Liver (tissue), 9 donors: ENCODE results near the gene RPS29. TPM values are rescaled to one million over a fixed set of nuclear protein-coding genes. Genes with fewer than 3 reads are reported as not detected.

ENCODE experiments used
- DNase-seq: peaks from one replicate; pipeline ENCODE4 v3.0.0-alpha.2; 2017; ENCODE audit warnings: low spot score
- H3K27ac ChIP-seq, 2 donors: one replicate each; pipeline ENCODE4 v1.7.0; 2013; ENCODE audit warnings: inconsistent platforms in 2 of 2, low read length in 2 of 2, control low read depth in 1 of 2, low read depth in 1 of 2, mild to moderate bottlenecking in 1 of 2
- H3K27me3 ChIP-seq, 4 donors: one replicate each; pipeline versions ENCODE4 v1.6.1 to v1.7.0; 2013; ENCODE audit warnings: low read length in 3 of 4, inconsistent platforms in 1 of 4, mild to moderate bottlenecking in 1 of 4, moderate library complexity in 1 of 4; ENCODE audit not compliant: control insufficient read depth in 4 of 4, insufficient read depth in 4 of 4
- H3K36me3 ChIP-seq, 4 donors: one replicate each; pipeline versions ENCODE4 v1.6.1 to v1.7.0; 2013; ENCODE audit warnings: low read length in 3 of 4, mild to moderate bottlenecking in 3 of 4, low read depth in 1 of 4, moderate library complexity in 1 of 4; ENCODE audit not compliant: control insufficient read depth in 4 of 4, insufficient read depth in 3 of 4
- H3K4me1 ChIP-seq, 4 donors: one replicate each; pipeline versions ENCODE4 v1.6.1 to v1.7.0; 2013; ENCODE audit warnings: low read length in 3 of 4, mild to moderate bottlenecking in 3 of 4, moderate library complexity in 1 of 4; ENCODE audit not compliant: control insufficient read depth in 4 of 4, insufficient read depth in 4 of 4
- H3K4me3 ChIP-seq, 3 donors: one replicate each; pipeline versions ENCODE4 v1.6.1 to v1.7.0; 2013; ENCODE audit warnings: low read length in 3 of 3, control low read depth in 1 of 3, low read depth in 1 of 3, mild to moderate bottlenecking in 1 of 3
- H3K9ac ChIP-seq, 2 donors: one replicate each; pipeline ENCODE4 v1.7.0; 2013; ENCODE audit warnings: low read length in 2 of 2, mild to moderate bottlenecking in 2 of 2, moderate library complexity in 2 of 2, control low read depth in 1 of 2, low read depth in 1 of 2
- H3K9me3 ChIP-seq, 4 donors: one replicate each; pipeline versions ENCODE4 v1.6.1 to v1.7.0; 2013; ENCODE audit warnings: low read length in 3 of 4; ENCODE audit not compliant: control insufficient read depth in 4 of 4
- EGR1 ChIP-seq, 2 donors: IDR thresholded peaks; 2 replicates each; pipeline ENCODE4 v1.6.1; 2016 to 2018; ENCODE audit warnings: antibody characterized with exemption in 2 of 2, low read depth in 2 of 2
- FOXA1 ChIP-seq: IDR thresholded peaks from 2 replicates; pipeline ENCODE4 v1.6.1; 2016; ENCODE audit warnings: antibody characterized with exemption
- FOXA2 ChIP-seq: IDR thresholded peaks from 2 replicates; pipeline ENCODE4 v1.6.1; 2016; ENCODE audit warnings: antibody characterized with exemption
- GABPA ChIP-seq, 2 donors: IDR thresholded peaks in 1 of 2; conservative IDR thresholded peaks in 1 of 2; 2 replicates each; pipeline ENCODE4 v1.6.1; 2016; ENCODE audit warnings: antibody characterized with exemption in 2 of 2, mild to moderate bottlenecking in 1 of 2, moderate library complexity in 1 of 2
- HNF4A ChIP-seq, 2 donors: conservative IDR thresholded peaks; 2 replicates each; pipeline ENCODE4 v1.6.1; 2016; ENCODE audit warnings: antibody characterized with exemption in 2 of 2, mild to moderate bottlenecking in 2 of 2
- JUND ChIP-seq, 2 donors: IDR thresholded peaks; 2 replicates each; pipeline ENCODE4 v1.6.1; 2016; ENCODE audit warnings: antibody characterized with exemption in 2 of 2
- NR2F2 ChIP-seq: IDR thresholded peaks from 2 replicates; pipeline ENCODE4 v1.6.1; 2016; ENCODE audit warnings: antibody characterized with exemption
- RAD21 ChIP-seq, 2 donors: IDR thresholded peaks; 2 replicates each; pipeline ENCODE4 v1.6.1; 2016; ENCODE audit warnings: antibody characterized with exemption in 2 of 2, mild to moderate bottlenecking in 2 of 2
- RXRA ChIP-seq, 2 donors: IDR thresholded peaks; 2 replicates each; pipeline ENCODE4 v1.6.1; 2017 to 2018; ENCODE audit warnings: antibody characterized with exemption in 2 of 2, mild to moderate bottlenecking in 1 of 2
- SP1 ChIP-seq: IDR thresholded peaks from 2 replicates; pipeline ENCODE4 v1.6.1; 2018; ENCODE audit warnings: antibody characterized with exemption, mild to moderate bottlenecking
- YY1 ChIP-seq: IDR thresholded peaks from 2 replicates; pipeline ENCODE4 v1.6.1; 2016; ENCODE audit warnings: antibody characterized with exemption, mild to moderate bottlenecking
- WGBS: extraction: QIAGEN DNeasy Blood & Tissue Kit; methylation state at CpG from one replicate; pipeline ENCODE4 v1.1.7; 2013; 5-methylcytosine and 5-hydroxymethylcytosine counted together
- polyA plus RNA-seq, 2 donors: library from polyadenylated mRNA; stranded (reverse) in 1 of 2; unstranded in 1 of 2; fragments of 200-250 nt in 1 of 2; fragments of >200 nt in 1 of 2; fragmentation: Nextera tagmentation in 1 of 2; extraction: Ambion mirVana in 1 of 2; gene quantifications; one replicate each; pipeline versions ENCODE4 v1.2.1 to v1.2.3, GENCODE V29; 2013 to 2015
- total RNA-seq, 2 donors: library from RNA; depleted of rRNA; stranded (reverse); fragments of >200 nt; gene quantifications; one replicate each; pipeline ENCODE4 v1.2.3, GENCODE V29; 2014
- TF ChIP-seq, protein P1 (sequence below): IDR thresholded peaks from 2 replicates; pipeline ENCODE4 v1.6.1; 2016; ENCODE audit warnings: antibody characterized with exemption, mild to moderate bottlenecking
- TF ChIP-seq, protein P2 (sequence below): IDR thresholded peaks from 2 replicates; pipeline ENCODE4 v1.6.1; 2016; ENCODE audit warnings: antibody characterized with exemption
- TF ChIP-seq, protein P3 (sequence below): fragments of 150-350 bp; IDR thresholded peaks from 2 replicates; pipeline ENCODE4 v1.5.1; 2017; ENCODE audit warnings: improper control_type of control experiment, low read depth, low read length; ENCODE audit not compliant: missing input control
- TF ChIP-seq, protein P4 (sequence below): IDR thresholded peaks from 2 replicates; pipeline ENCODE4 v1.6.1; 2016; ENCODE audit warnings: antibody characterized with exemption
- donor health status: healthy.
- donor health status: healthy.
- donor health status: healthy.
- donor health status: healthy.
- donor health status: healthy.

The RPS29 gene
- total and polyA plus RNA-seq, 4 donors = 584 to 1,739 (median 839) TPM

DNA sequence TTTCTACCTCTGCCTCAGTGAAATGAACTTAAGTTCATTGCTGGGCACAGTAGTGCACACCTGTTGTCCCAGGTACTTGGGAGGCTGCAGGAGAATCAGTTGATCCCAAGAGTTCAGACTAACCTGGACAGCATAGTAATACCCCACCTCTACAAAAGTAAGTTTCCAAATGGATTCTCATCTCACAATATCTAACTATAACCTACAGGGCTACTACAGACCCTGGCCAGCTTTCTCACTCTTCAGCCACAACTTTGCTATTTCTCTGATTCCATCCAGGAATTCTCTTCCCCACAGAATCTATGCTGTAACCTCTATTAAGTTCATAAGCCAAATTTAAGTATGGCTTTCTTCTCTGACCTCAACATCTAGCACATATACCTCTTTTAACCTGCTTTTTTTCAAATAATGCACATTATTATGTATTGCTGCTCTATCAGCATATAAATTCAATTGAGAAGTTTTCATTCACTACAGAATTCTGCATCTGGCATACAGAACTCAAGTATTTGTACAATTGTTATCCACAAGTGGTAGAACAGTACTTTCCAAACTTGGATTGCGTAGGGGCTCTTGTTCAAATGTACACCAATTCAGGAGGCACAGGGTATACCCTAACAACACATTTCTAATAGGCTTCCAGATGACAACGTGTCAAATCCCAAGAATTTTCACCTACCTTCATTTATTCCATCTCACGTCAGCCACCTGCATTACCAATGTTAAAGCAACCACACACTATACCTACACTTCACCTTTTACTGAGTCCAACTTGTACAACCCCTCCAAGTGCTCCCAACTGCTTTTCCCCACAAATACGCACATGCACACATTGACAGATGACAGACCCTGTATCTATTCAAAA is 3.8 kb downstream of the RPS29 start:
- peaks cover 3 to 23% (median 18%) of the 10 kb centered on the region in 4 donors for H3K36me3 ChIP-seq
- TF ChIP-seq JUND (IDR thresholded peaks at IDR 0.05) (no peak), GABPA (IDR thresholded peaks at IDR 0.05 in 1 of 2, conservative IDR thresholded peaks at IDR 0.05 in 1 of 2) (no peak), FOXA2 (no peak), EGR1 (IDR thresholded peaks at IDR 0.05; ENCODE audit: low read depth in 2 of 2) (no peak)
- TF ChIP-seq, protein P1, sequence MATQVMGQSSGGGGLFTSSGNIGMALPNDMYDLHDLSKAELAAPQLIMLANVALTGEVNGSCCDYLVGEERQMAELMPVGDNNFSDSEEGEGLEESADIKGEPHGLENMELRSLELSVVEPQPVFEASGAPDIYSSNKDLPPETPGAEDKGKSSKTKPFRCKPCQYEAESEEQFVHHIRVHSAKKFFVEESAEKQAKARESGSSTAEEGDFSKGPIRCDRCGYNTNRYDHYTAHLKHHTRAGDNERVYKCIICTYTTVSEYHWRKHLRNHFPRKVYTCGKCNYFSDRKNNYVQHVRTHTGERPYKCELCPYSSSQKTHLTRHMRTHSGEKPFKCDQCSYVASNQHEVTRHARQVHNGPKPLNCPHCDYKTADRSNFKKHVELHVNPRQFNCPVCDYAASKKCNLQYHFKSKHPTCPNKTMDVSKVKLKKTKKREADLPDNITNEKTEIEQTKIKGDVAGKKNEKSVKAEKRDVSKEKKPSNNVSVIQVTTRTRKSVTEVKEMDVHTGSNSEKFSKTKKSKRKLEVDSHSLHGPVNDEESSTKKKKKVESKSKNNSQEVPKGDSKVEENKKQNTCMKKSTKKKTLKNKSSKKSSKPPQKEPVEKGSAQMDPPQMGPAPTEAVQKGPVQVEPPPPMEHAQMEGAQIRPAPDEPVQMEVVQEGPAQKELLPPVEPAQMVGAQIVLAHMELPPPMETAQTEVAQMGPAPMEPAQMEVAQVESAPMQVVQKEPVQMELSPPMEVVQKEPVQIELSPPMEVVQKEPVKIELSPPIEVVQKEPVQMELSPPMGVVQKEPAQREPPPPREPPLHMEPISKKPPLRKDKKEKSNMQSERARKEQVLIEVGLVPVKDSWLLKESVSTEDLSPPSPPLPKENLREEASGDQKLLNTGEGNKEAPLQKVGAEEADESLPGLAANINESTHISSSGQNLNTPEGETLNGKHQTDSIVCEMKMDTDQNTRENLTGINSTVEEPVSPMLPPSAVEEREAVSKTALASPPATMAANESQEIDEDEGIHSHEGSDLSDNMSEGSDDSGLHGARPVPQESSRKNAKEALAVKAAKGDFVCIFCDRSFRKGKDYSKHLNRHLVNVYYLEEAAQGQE = no peak
- H3K27ac ChIP-seq = no peak overlapping the region
- H3K4me3 ChIP-seq = no peak overlapping the region
- H3K9ac ChIP-seq = no peak overlapping the region
- no peaks in the 10 kb centered on the region for H3K9me3 ChIP-seq
- no peaks in the 10 kb centered on the region for H3K27me3 ChIP-seq
- WGBS = 97% methylated on average over 4 of the region's 4 CpGs
- DNase-seq = no peak
- H3K4me1 ChIP-seq = peaks cover 4 to 16% (median 7%) of the 10 kb centered on the region in 4 donors

DNA sequence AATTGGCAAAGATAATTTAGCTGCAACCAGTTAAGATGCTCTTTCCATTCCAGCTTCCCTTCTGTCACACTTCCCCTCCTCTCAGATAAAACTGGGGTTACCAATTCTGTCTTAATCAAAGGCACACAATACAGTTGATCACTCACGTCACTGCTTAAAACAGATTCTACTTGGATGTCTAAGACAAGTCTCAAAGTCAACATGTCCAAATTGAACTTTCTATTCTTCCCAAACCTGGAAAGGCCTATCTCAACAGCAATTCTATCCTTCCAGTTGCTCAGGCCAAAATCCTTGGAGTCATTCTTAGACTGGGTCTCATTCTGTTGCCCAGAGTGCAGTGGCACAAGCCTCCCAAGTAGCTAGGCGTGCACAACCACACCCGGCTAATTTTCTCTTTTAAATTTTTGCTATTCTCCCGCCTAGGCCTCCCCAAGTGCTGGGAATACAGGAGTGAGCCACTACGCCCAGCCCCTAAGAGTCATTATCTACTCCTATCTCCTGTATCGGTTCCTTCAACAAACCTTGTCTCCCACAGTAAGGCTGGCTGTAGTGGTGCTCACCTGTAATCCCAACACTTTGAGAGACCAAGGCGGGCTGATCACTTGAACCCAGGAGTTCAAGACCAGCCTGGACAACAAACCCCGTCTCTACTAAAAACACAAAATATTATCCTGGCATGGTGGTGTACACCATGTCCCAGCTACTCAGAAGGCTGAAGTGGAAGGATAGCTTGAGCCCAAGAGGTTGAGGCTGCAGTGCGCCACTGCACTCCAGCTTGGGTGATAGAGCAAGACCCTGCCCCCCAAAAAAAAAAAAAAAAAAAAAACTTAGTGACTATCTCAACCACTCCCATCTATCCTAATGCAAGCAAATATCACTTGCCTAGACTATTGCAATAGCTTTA is 4.7 kb downstream of the RPS29 start:
- Histone ChIP-seq H3K27ac (no peak overlapping the region), H3K9me3 (no peaks in the 10 kb centered on the region), H3K27me3 (no peaks in the 10 kb centered on the region), H3K4me1 (peaks cover 4 to 16% (median 7%) of the 10 kb centered on the region in 4 donors), H3K9ac (no peak overlapping the region), H3K36me3 (peaks cover 3 to 28% (median 25%) of the 10 kb centered on the region in 4 donors), H3K4me3 (no peak overlapping the region)
- WGBS = 94% methylated on average over 9 of the region's 9 CpGs
- no peak for TF ChIP-seq FOXA1
- no peak for TF ChIP-seq GABPA (IDR thresholded peaks at IDR 0.05 in 1 of 2, conservative IDR thresholded peaks at IDR 0.05 in 1 of 2)
- DNase-seq = no peak

DNA sequence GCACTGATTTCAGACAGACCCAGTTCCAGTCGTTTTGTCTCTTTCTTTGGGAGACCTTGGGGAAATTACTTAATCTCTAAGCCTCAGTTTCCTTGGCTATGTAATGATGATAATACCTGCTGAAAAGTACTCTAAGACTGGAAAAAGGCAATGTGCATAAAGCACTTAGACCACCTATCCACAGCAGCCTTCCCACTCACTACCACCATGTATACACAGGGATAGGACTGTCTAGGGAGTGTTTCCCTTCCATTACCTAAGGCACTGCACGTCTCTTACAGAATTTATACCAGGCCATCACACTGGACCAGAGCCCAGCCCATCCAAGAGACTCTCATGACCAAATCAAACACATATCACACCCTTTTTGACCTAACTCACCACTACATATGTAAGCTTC is 6.3 kb downstream of the RPS29 start:
- Histone ChIP-seq H3K27me3 (no peaks in the 10 kb centered on the region), H3K36me3 (peaks cover 3 to 31% (median 26%) of the 10 kb centered on the region in 4 donors), H3K27ac (no peak overlapping the region), H3K9ac (no peak overlapping the region), H3K4me1 (peaks cover 3 to 16% (median 6%) of the 10 kb centered on the region in 4 donors), H3K9me3 (no peaks in the 10 kb centered on the region), H3K4me3 (no peak overlapping the region)
- WGBS = 92% methylated on average over 2 of the region's 2 CpGs
- no peak for DNase-seq
- TF ChIP-seq NR2F2 (no peak), HNF4A (conservative IDR thresholded peaks at IDR 0.05) (no peak), GABPA (IDR thresholded peaks at IDR 0.05 in 1 of 2, conservative IDR thresholded peaks at IDR 0.05 in 1 of 2) (no peak), FOXA1 (no peak), SP1 (no peak), EGR1 (IDR thresholded peaks at IDR 0.05; ENCODE audit: low read depth in 2 of 2) (no peak), RAD21 (IDR thresholded peaks at IDR 0.05) (no peak), FOXA2 (no peak), YY1 (no peak), RXRA (IDR thresholded peaks at IDR 0.05) (no peak)
- TF ChIP-seq, protein P2, sequence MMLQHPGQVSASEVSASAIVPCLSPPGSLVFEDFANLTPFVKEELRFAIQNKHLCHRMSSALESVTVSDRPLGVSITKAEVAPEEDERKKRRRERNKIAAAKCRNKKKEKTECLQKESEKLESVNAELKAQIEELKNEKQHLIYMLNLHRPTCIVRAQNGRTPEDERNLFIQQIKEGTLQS = no peak
- TF ChIP-seq, protein P3, sequence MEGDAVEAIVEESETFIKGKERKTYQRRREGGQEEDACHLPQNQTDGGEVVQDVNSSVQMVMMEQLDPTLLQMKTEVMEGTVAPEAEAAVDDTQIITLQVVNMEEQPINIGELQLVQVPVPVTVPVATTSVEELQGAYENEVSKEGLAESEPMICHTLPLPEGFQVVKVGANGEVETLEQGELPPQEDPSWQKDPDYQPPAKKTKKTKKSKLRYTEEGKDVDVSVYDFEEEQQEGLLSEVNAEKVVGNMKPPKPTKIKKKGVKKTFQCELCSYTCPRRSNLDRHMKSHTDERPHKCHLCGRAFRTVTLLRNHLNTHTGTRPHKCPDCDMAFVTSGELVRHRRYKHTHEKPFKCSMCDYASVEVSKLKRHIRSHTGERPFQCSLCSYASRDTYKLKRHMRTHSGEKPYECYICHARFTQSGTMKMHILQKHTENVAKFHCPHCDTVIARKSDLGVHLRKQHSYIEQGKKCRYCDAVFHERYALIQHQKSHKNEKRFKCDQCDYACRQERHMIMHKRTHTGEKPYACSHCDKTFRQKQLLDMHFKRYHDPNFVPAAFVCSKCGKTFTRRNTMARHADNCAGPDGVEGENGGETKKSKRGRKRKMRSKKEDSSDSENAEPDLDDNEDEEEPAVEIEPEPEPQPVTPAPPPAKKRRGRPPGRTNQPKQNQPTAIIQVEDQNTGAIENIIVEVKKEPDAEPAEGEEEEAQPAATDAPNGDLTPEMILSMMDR = no peak
- TF ChIP-seq, protein P4, sequence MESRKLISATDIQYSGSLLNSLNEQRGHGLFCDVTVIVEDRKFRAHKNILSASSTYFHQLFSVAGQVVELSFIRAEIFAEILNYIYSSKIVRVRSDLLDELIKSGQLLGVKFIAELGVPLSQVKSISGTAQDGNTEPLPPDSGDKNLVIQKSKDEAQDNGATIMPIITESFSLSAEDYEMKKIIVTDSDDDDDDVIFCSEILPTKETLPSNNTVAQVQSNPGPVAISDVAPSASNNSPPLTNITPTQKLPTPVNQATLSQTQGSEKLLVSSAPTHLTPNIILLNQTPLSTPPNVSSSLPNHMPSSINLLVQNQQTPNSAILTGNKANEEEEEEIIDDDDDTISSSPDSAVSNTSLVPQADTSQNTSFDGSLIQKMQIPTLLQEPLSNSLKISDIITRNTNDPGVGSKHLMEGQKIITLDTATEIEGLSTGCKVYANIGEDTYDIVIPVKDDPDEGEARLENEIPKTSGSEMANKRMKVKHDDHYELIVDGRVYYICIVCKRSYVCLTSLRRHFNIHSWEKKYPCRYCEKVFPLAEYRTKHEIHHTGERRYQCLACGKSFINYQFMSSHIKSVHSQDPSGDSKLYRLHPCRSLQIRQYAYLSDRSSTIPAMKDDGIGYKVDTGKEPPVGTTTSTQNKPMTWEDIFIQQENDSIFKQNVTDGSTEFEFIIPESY = no peak
